Measurements from ENCODE around the gene RNLS. TPM values are rescaled to one million over a fixed set of nuclear protein-coding genes. Genes with fewer than 3 reads are reported as not detected.
A peak's percentile ranks its signal among the peaks of the same experiment; 100 is the strongest.

RNLS gene
- total RNA-seq, 2 donors from 2014 or later, result 6.2 to 9.4 TPM

DNA sequence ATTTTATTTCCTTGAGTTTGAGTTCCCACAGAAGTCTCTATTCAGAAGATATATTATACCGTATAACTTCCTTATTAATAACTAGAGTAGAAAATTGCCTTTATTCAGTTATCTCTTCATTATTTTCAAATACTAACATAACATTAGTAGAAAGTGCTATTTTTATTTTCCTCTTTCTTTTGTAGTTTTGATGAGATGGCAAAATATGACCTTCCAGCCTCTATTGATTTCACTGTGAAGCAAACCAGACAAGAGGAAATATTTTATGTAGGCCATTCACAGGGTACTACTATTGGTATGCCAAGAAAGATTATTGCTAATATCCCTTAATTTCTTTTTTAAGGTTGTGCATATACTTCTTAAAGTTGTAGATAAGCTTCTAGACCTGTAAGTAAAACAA, 11.4 kb upstream of the RNLS start:
- DNase-seq (ENCODE audit: low spot score), result no peak
- H3K36me3 ChIP-seq, result no peaks in the 10 kb centered on the region
- H3K4me3 ChIP-seq, result no peak overlapping the region
- no peaks in the 10 kb centered on the region for H3K27me3 ChIP-seq (replicated peaks; ENCODE audit: insufficient read depth)
- H3K9me3 ChIP-seq, result no peaks in the 10 kb centered on the region
- H3K4me1 ChIP-seq (ENCODE audit: control insufficient read depth in 1 of 2, low read depth in 2 of 2), result no peaks in the 10 kb centered on the region
- no peak overlapping the region for H3K27ac ChIP-seq
- ATAC-seq (ENCODE audit: insufficient number of reproducible peaks, low FRiP score, low read depth), result no peak
- TF ChIP-seq, protein P1, sequence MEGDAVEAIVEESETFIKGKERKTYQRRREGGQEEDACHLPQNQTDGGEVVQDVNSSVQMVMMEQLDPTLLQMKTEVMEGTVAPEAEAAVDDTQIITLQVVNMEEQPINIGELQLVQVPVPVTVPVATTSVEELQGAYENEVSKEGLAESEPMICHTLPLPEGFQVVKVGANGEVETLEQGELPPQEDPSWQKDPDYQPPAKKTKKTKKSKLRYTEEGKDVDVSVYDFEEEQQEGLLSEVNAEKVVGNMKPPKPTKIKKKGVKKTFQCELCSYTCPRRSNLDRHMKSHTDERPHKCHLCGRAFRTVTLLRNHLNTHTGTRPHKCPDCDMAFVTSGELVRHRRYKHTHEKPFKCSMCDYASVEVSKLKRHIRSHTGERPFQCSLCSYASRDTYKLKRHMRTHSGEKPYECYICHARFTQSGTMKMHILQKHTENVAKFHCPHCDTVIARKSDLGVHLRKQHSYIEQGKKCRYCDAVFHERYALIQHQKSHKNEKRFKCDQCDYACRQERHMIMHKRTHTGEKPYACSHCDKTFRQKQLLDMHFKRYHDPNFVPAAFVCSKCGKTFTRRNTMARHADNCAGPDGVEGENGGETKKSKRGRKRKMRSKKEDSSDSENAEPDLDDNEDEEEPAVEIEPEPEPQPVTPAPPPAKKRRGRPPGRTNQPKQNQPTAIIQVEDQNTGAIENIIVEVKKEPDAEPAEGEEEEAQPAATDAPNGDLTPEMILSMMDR (IDR thresholded peaks at IDR 0.05), result no peak

DNA sequence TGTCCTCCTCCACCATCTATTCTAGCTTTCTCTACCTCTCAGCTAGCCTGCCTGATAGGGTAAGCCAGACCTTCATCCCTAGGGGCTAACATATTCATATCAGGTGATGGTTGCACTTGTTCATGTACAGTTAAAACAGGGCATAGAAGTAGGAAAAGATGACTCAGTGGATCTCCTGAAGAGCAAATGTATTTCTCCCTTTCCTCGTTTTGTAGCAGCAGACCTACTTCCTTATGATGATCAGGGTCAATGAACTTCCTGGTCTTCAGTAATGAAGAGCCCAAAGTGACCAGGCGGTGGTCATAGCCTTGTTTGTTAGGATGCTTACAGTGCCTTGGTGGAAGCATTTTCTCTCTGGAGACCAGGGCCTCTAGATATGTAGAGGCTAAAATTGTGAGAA, 9.8 kb upstream of the RNLS start:
- no peak overlapping the region for H3K4me3 ChIP-seq
- H3K9me3 ChIP-seq, result no peaks in the 10 kb centered on the region
- H3K36me3 ChIP-seq, result no peaks in the 10 kb centered on the region
- ATAC-seq (ENCODE audit: insufficient number of reproducible peaks, low FRiP score, low read depth) (no peak), DNase-seq (ENCODE audit: low spot score) (no peak)
- no peaks in the 10 kb centered on the region for H3K27me3 ChIP-seq (replicated peaks; ENCODE audit: insufficient read depth)
- TF ChIP-seq, protein P1 (IDR thresholded peaks at IDR 0.05), result no peak
- no peak overlapping the region for H3K27ac ChIP-seq
- H3K4me1 ChIP-seq (ENCODE audit: control insufficient read depth in 1 of 2, low read depth in 2 of 2), result no peaks in the 10 kb centered on the region

DNA sequence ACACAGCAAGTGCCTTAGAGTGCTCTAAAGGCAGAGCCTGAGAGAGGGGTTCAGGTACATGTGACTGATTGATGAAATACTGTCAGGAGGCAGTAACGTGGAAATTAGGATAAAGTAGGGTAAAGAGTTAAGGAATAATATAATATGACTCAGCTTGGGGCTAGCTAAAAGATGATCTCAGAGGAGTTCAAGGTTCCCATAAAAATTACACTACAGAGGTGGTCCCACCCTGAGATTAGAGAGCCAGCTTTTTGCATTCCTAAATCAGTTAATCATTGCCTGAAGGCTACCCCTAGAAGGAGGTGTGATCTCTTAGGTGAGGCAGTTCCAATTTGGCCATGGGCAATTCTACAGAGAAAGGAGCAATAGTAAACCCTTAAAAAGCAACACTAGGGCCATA, 9.3 kb upstream of the RNLS start:
- no peaks in the 10 kb centered on the region for H3K9me3 ChIP-seq
- DNase-seq (ENCODE audit: low spot score) (no peak), ATAC-seq (ENCODE audit: insufficient number of reproducible peaks, low FRiP score, low read depth) (no peak)
- no peak overlapping the region for H3K27ac ChIP-seq
- no peaks in the 10 kb centered on the region for H3K36me3 ChIP-seq
- TF ChIP-seq, protein P1 (IDR thresholded peaks at IDR 0.05), result no peak
- no peaks in the 10 kb centered on the region for H3K27me3 ChIP-seq (replicated peaks; ENCODE audit: insufficient read depth)
- H3K4me1 ChIP-seq (ENCODE audit: control insufficient read depth in 1 of 2, low read depth in 2 of 2), result no peaks in the 10 kb centered on the region
- no peak overlapping the region for H3K4me3 ChIP-seq

DNA sequence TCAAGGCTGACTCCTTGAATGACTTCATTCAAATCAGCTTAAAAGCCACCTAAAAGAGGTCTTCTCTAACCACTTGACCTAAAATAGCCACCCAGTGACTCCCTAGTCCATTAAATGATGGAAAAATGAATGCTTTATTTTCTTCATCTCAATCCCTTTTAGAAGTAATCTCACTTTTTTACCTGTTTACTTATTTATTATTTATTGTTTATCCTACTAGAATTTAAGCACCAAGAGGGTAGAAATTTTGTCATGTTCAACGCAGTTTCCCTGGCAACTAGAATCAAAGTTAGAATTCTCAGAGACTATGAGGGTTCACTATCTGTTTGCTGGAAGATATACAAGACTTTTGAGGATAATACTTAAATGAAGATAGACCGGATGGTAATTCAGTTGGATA, 3.3 kb upstream of the RNLS start, which contains the start of gene LIPJ:
Gene LIPJ (plus strand): TSS at position 301 of the 400 bp plus-strand sequence. CDS start 3,926 bp downstream, outside the sequence.
- Histone ChIP-seq H3K4me3 (no peak within 1 kb of the TSS), H3K9me3 (no peaks in the 10 kb centered on the region), H3K27ac (no peak within 1 kb of the TSS), H3K36me3 (no peaks in the 10 kb centered on the region), H3K4me1 (ENCODE audit: control insufficient read depth in 1 of 2, low read depth in 2 of 2) (peaks cover 6 to 7% of the 10 kb centered on the region in 2 donors), H3K27me3 (replicated peaks; ENCODE audit: insufficient read depth) (no peaks in the 10 kb centered on the region)
- DNase-seq (ENCODE audit: low spot score) (no peak), ATAC-seq (ENCODE audit: insufficient number of reproducible peaks, low FRiP score, low read depth) (no peak)
- TF ChIP-seq, protein P1 (IDR thresholded peaks at IDR 0.05), result no peak

DNA sequence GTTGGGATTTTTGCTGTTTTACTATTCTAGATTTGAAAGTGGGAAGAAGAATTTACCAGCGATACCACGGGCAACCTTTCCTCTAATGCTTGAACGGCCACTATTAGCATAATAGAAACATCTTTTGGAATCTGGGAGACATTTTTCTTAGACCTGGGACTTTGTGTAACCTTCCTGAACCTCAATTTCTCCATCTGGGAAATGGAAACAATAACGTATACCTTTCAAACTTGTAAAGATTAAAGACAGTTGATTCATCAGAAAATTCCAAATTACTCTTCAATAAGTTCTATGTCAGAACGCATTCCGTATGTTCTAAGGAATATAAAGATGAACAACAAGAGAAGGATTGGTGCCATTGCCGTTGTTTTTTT, 453 bp upstream of the RNLS start:
- no peaks in the 10 kb centered on the region for H3K9me3 ChIP-seq
- no peak for DNase-seq (ENCODE audit: low spot score)
- H3K27me3 ChIP-seq (replicated peaks; ENCODE audit: insufficient read depth), result no peaks in the 10 kb centered on the region
- H3K27ac ChIP-seq, result peak overlapping the region; percentile 97
- H3K36me3 ChIP-seq, result no peaks in the 10 kb centered on the region
- TF ChIP-seq, protein P1 (IDR thresholded peaks at IDR 0.05), result no peak
- peaks cover 6 to 7% of the 10 kb centered on the region in 2 donors for H3K4me1 ChIP-seq (ENCODE audit: control insufficient read depth in 1 of 2, low read depth in 2 of 2)
- H3K4me3 ChIP-seq, result peak overlapping the region; percentile 84
- ATAC-seq (ENCODE audit: insufficient number of reproducible peaks, low FRiP score, low read depth), result no peak
